ENCODE measurements around the gene SLMAP.

The SLMAP gene

GRCh38 chr3:57772251-57772650, 16.1 kb downstream of the SLMAP start:
- Histone ChIP-seq H3K9me3 (ENCODE audit: control insufficient read depth, low read length) (no peaks in the 10 kb centered on the region), H3K36me3 (ENCODE audit: control insufficient read depth, insufficient read depth, low read length) (no peaks in the 10 kb centered on the region), H3K4me1 (ENCODE audit: control insufficient read depth, insufficient read depth, low read length) (no peaks in the 10 kb centered on the region), H3K27ac (ENCODE audit: insufficient read depth, low read depth, low read length, poor library complexity, severe bottlenecking) (no peak overlapping the region), H3K4me3 (ENCODE audit: insufficient read depth, low read depth, low read length) (no peak overlapping the region), H3K27me3 (ENCODE audit: control insufficient read depth, insufficient read depth, low read length, poor library complexity, severe bottlenecking) (no peaks in the 10 kb centered on the region)
- 95 to 96% methylated on average over 4 of the region's 4 CpGs for WGBS, 2 experiments

GRCh38 chr3:57777774-57778173, 21.7 kb downstream of the SLMAP start:
- H3K4me3 ChIP-seq (ENCODE audit: insufficient read depth, low read depth, low read length), result no peak overlapping the region
- no peaks in the 10 kb centered on the region for H3K27me3 ChIP-seq (ENCODE audit: control insufficient read depth, insufficient read depth, low read length, poor library complexity, severe bottlenecking)
- H3K4me1 ChIP-seq (ENCODE audit: control insufficient read depth, insufficient read depth, low read length), result no peaks in the 10 kb centered on the region
- WGBS, 2 experiments, result 91 to 93% methylated on average over 3 of the region's 3 CpGs
- no peak overlapping the region for H3K27ac ChIP-seq (ENCODE audit: insufficient read depth, low read depth, low read length, poor library complexity, severe bottlenecking)
- no peaks in the 10 kb centered on the region for H3K9me3 ChIP-seq (ENCODE audit: control insufficient read depth, low read length)
- H3K36me3 ChIP-seq (ENCODE audit: control insufficient read depth, insufficient read depth, low read length), result no peaks in the 10 kb centered on the region

GRCh38 chr3:57778494-57778893, 22.4 kb downstream of the SLMAP start:
- H3K9me3 ChIP-seq (ENCODE audit: control insufficient read depth, low read length), result no peaks in the 10 kb centered on the region
- no peak overlapping the region for H3K27ac ChIP-seq (ENCODE audit: insufficient read depth, low read depth, low read length, poor library complexity, severe bottlenecking)
- H3K4me1 ChIP-seq (ENCODE audit: control insufficient read depth, insufficient read depth, low read length), result no peaks in the 10 kb centered on the region
- no peaks in the 10 kb centered on the region for H3K27me3 ChIP-seq (ENCODE audit: control insufficient read depth, insufficient read depth, low read length, poor library complexity, severe bottlenecking)
- H3K4me3 ChIP-seq (ENCODE audit: insufficient read depth, low read depth, low read length), result no peak overlapping the region
- WGBS, 2 experiments, result 86 to 96% methylated on average over 1 of the region's 1 CpG
- no peaks in the 10 kb centered on the region for H3K36me3 ChIP-seq (ENCODE audit: control insufficient read depth, insufficient read depth, low read length)

- no peaks in the 10 kb centered on the region for H3K4me1 ChIP-seq (ENCODE audit: control insufficient read depth, insufficient read depth, low read length)
- H3K27me3 ChIP-seq (ENCODE audit: control insufficient read depth, insufficient read depth, low read length, poor library complexity, severe bottlenecking), result no peaks in the 10 kb centered on the region
- H3K27ac ChIP-seq (ENCODE audit: insufficient read depth, low read depth, low read length, poor library complexity, severe bottlenecking), result no peak overlapping the region
- no CpG with 5 or more reads among the region's 1 CpG for WGBS, 2 experiments
- no peaks in the 10 kb centered on the region for H3K36me3 ChIP-seq (ENCODE audit: control insufficient read depth, insufficient read depth, low read length)
- H3K9me3 ChIP-seq (ENCODE audit: control insufficient read depth, low read length), result no peaks in the 10 kb centered on the region
- H3K4me3 ChIP-seq (ENCODE audit: insufficient read depth, low read depth, low read length), result no peak overlapping the region
Measured at GRCh38 chr3:57779666-57780065, 23.6 kb downstream of the SLMAP start.

GRCh38 chr3:57783186-57784088, 27.3 kb downstream of the SLMAP start:
- Histone ChIP-seq H3K4me3 (ENCODE audit: insufficient read depth, low read depth, low read length) (no peak overlapping the region), H3K9me3 (ENCODE audit: control insufficient read depth, low read length) (no peaks in the 10 kb centered on the region), H3K27me3 (ENCODE audit: control insufficient read depth, insufficient read depth, low read length, poor library complexity, severe bottlenecking) (no peaks in the 10 kb centered on the region), H3K4me1 (ENCODE audit: control insufficient read depth, insufficient read depth, low read length) (no peaks in the 10 kb centered on the region), H3K27ac (ENCODE audit: insufficient read depth, low read depth, low read length, poor library complexity, severe bottlenecking) (no peak overlapping the region), H3K36me3 (ENCODE audit: control insufficient read depth, insufficient read depth, low read length) (no peaks in the 10 kb centered on the region)
- WGBS, 2 experiments, result 92 to 96% methylated on average over 6 of the region's 6 CpGs

GRCh38 chr3:57784089-57784735, 28.1 kb downstream of the SLMAP start:
- H3K4me1 ChIP-seq (ENCODE audit: control insufficient read depth, insufficient read depth, low read length), result no peaks in the 10 kb centered on the region
- H3K9me3 ChIP-seq (ENCODE audit: control insufficient read depth, low read length), result no peaks in the 10 kb centered on the region
- H3K4me3 ChIP-seq (ENCODE audit: insufficient read depth, low read depth, low read length), result no peak overlapping the region
- 94 to 95% methylated on average over 1 of the region's 1 CpG for WGBS, 2 experiments
- no peak overlapping the region for H3K27ac ChIP-seq (ENCODE audit: insufficient read depth, low read depth, low read length, poor library complexity, severe bottlenecking)
- no peaks in the 10 kb centered on the region for H3K27me3 ChIP-seq (ENCODE audit: control insufficient read depth, insufficient read depth, low read length, poor library complexity, severe bottlenecking)
- no peaks in the 10 kb centered on the region for H3K36me3 ChIP-seq (ENCODE audit: control insufficient read depth, insufficient read depth, low read length)

- Histone ChIP-seq H3K27ac (ENCODE audit: insufficient read depth, low read depth, low read length, poor library complexity, severe bottlenecking) (no peak overlapping the region), H3K9me3 (ENCODE audit: control insufficient read depth, low read length) (no peaks in the 10 kb centered on the region), H3K27me3 (ENCODE audit: control insufficient read depth, insufficient read depth, low read length, poor library complexity, severe bottlenecking) (no peaks in the 10 kb centered on the region), H3K36me3 (ENCODE audit: control insufficient read depth, insufficient read depth, low read length) (no peaks in the 10 kb centered on the region), H3K4me1 (ENCODE audit: control insufficient read depth, insufficient read depth, low read length) (no peaks in the 10 kb centered on the region), H3K4me3 (ENCODE audit: insufficient read depth, low read depth, low read length) (no peak overlapping the region)
- 100% methylated on average over 1 of the region's 1 CpG; no CpG with 5 or more reads in 1 of the 2 experiments for WGBS, 2 experiments
Measured at GRCh38 chr3:57785446-57785845, 29.3 kb downstream of the SLMAP start.

- no peak overlapping the region for H3K4me3 ChIP-seq (ENCODE audit: insufficient read depth, low read depth, low read length)
- no peak overlapping the region for H3K27ac ChIP-seq (ENCODE audit: insufficient read depth, low read depth, low read length, poor library complexity, severe bottlenecking)
- no peaks in the 10 kb centered on the region for H3K36me3 ChIP-seq (ENCODE audit: control insufficient read depth, insufficient read depth, low read length)
- H3K4me1 ChIP-seq (ENCODE audit: control insufficient read depth, insufficient read depth, low read length), result no peaks in the 10 kb centered on the region
- WGBS, 2 experiments, result 89 to 92% methylated on average over 2 of the region's 2 CpGs
- no peaks in the 10 kb centered on the region for H3K27me3 ChIP-seq (ENCODE audit: control insufficient read depth, insufficient read depth, low read length, poor library complexity, severe bottlenecking)
- H3K9me3 ChIP-seq (ENCODE audit: control insufficient read depth, low read length), result no peaks in the 10 kb centered on the region
Measured at GRCh38 chr3:57787867-57788623, 31.9 kb downstream of the SLMAP start.

- no peaks in the 10 kb centered on the region for H3K27me3 ChIP-seq (ENCODE audit: control insufficient read depth, insufficient read depth, low read length, poor library complexity, severe bottlenecking)
- WGBS, 2 experiments, result 88 to 92% methylated on average over 3 of the region's 3 CpGs
- H3K27ac ChIP-seq (ENCODE audit: insufficient read depth, low read depth, low read length, poor library complexity, severe bottlenecking), result no peak overlapping the region
- H3K4me3 ChIP-seq (ENCODE audit: insufficient read depth, low read depth, low read length), result no peak overlapping the region
- no peaks in the 10 kb centered on the region for H3K4me1 ChIP-seq (ENCODE audit: control insufficient read depth, insufficient read depth, low read length)
- no peaks in the 10 kb centered on the region for H3K9me3 ChIP-seq (ENCODE audit: control insufficient read depth, low read length)
- no peaks in the 10 kb centered on the region for H3K36me3 ChIP-seq (ENCODE audit: control insufficient read depth, insufficient read depth, low read length)
Measured at GRCh38 chr3:57788624-57789018, 32.5 kb downstream of the SLMAP start.

GRCh38 chr3:57791245-57791644, 35.1 kb downstream of the SLMAP start:
- WGBS, 2 experiments, result 100% methylated on average over 1 to 2 of the region's 2 CpGs
- H3K36me3 ChIP-seq (ENCODE audit: control insufficient read depth, insufficient read depth, low read length), result no peaks in the 10 kb centered on the region
- no peaks in the 10 kb centered on the region for H3K4me1 ChIP-seq (ENCODE audit: control insufficient read depth, insufficient read depth, low read length)
- no peaks in the 10 kb centered on the region for H3K27me3 ChIP-seq (ENCODE audit: control insufficient read depth, insufficient read depth, low read length, poor library complexity, severe bottlenecking)
- no peaks in the 10 kb centered on the region for H3K9me3 ChIP-seq (ENCODE audit: control insufficient read depth, low read length)
- H3K27ac ChIP-seq (ENCODE audit: insufficient read depth, low read depth, low read length, poor library complexity, severe bottlenecking), result no peak overlapping the region
- no peak overlapping the region for H3K4me3 ChIP-seq (ENCODE audit: insufficient read depth, low read depth, low read length)
